Measurements from ENCODE around the gene GEN1.

DNA sequence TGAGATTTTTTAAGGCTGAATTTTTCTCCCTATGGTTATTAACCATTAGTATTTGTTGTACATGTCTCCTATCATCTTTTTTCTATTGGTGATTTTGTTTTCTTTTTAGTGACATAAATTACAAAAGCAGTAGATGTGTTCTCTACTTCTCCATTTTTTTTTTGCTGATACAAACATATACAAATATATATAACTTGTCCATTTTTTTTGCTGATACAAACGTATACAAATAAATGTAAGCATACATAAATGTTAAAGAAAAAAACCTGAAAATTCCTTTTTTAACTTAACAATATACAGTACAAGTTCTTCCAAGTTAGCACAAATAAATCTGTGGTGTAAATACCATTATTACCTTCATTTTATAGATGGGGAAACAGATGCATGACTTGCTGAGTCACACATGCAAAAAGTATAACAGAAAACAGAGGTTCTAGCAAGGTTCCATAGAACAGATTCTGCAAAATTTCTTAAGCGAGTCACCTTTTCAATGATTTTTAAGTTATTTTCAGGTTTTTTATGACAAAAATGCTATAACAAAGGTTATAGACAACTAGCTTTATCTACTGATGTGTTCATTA, 64.4 kb downstream of the GEN1 start:
- TF ChIP-seq, protein P1, sequence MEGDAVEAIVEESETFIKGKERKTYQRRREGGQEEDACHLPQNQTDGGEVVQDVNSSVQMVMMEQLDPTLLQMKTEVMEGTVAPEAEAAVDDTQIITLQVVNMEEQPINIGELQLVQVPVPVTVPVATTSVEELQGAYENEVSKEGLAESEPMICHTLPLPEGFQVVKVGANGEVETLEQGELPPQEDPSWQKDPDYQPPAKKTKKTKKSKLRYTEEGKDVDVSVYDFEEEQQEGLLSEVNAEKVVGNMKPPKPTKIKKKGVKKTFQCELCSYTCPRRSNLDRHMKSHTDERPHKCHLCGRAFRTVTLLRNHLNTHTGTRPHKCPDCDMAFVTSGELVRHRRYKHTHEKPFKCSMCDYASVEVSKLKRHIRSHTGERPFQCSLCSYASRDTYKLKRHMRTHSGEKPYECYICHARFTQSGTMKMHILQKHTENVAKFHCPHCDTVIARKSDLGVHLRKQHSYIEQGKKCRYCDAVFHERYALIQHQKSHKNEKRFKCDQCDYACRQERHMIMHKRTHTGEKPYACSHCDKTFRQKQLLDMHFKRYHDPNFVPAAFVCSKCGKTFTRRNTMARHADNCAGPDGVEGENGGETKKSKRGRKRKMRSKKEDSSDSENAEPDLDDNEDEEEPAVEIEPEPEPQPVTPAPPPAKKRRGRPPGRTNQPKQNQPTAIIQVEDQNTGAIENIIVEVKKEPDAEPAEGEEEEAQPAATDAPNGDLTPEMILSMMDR (IDR thresholded peaks at IDR 0.05; ENCODE audit: low read length), result no peak
- TF ChIP-seq EZH2 (IDR thresholded peaks at IDR 0.05; ENCODE audit: borderline replicate concordance, low read length), result no peak

All from OCI-LY1 (cell line).